LNCaP clone FGC (cell line): ENCODE measurements around the gene MBLAC1.

Source experiments
- DNase-seq: peaks from one replicate; pipeline ENCODE4 v3.0.0-alpha.2; 2011; ENCODE audit warnings: low read depth
- H3K4me3 ChIP-seq: 2 replicates; pipeline ENCODE4 v1.5.1; 2011; ENCODE audit warnings: mild to moderate bottlenecking, low read depth, low read length, control low read depth
- TF ChIP-seq, protein P1 (sequence below): IDR thresholded peaks from 2 replicates; pipeline ENCODE4 v1.5.1; 2012; ENCODE audit warnings: mild to moderate bottlenecking; ENCODE audit not compliant: control insufficient read depth, insufficient read depth; ENCODE audit errors: extremely low read depth

The MBLAC1 gene

DNA sequence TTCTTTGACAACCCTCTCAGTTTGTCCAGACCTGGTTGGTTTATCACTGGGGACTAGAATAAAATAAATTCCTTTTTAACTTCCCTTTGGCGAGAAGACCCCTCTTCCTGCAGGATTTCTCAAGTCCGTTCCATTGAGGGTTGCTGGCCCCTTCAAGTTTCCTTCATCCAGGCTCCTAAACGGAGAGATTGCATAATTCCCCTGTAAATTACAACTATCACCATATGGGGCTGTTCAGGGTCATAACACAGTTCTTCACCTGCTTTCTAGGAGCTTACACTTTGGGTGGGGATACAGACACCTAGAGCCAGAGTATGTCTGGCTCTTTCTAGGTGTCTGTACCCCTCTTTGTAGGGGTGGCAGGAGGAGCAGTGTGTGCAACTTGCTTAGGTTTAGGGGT is 41.3 kb upstream of the MBLAC1 start:
- TF ChIP-seq, protein P1, sequence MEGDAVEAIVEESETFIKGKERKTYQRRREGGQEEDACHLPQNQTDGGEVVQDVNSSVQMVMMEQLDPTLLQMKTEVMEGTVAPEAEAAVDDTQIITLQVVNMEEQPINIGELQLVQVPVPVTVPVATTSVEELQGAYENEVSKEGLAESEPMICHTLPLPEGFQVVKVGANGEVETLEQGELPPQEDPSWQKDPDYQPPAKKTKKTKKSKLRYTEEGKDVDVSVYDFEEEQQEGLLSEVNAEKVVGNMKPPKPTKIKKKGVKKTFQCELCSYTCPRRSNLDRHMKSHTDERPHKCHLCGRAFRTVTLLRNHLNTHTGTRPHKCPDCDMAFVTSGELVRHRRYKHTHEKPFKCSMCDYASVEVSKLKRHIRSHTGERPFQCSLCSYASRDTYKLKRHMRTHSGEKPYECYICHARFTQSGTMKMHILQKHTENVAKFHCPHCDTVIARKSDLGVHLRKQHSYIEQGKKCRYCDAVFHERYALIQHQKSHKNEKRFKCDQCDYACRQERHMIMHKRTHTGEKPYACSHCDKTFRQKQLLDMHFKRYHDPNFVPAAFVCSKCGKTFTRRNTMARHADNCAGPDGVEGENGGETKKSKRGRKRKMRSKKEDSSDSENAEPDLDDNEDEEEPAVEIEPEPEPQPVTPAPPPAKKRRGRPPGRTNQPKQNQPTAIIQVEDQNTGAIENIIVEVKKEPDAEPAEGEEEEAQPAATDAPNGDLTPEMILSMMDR = no peak
- no peak overlapping the region for H3K4me3 ChIP-seq
- DNase-seq = no peak

DNA sequence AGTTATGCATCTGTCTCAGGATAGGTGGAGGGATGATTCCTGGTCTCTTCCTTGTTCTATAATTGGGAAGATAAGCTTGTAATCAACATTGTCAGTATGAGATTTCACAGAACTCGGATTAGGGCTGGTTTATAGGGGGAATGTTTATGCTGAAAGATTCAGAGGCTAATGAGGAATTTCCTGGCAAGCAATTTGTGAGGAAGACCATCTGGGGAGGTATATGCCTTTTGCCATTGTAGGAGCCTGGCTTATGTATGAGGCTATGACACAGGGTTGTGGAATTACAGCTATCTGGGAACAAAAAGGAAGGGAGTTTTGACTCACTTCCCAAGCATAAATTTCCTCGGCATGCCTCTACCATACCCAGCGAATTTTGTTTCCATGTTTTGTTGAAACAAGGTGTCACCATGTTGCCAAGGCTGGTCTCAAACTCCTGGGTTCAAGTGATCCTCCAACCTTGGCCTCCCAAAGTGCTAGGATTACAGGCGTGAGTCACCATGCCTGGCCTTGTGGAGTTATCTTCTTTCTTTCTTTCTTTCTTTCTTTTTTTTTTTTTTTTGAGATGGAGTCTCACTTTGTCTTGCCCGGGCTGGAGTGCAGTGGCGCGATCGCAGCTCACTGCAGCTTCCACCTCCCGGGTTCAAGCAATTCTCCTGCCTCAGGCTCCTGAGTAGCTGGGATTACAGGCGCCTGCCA is 39.6 kb upstream of the MBLAC1 start:
- TF ChIP-seq, protein P1 = no peak
- DNase-seq = no peak

DNA sequence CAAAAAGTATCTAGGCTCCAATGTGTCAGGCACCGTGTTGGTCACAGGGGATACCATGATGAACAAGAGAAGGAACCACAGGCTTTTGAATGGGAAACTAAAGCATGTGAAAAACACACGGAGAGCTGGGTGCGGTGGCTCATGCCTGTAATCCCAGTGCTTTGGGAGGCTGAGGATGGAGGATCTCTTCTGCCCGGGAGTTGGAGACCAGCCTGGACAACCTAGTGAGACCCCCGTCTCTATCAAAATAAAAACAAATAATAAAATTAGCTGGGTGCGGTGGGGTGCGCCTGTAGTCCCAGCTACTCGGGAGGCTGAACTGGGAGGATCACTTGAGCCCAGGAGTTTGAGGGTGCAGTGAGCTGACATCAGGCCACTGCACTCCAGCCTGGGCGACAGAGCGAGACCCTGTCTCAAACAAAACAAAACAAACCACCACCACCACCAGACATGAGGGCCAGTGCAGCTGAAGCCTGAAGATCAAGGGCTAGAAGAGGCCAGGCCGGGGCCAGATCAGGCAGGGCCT is 38.6 kb upstream of the MBLAC1 start:
- TF ChIP-seq, protein P1 = no peak
- DNase-seq = no peak
- H3K4me3 ChIP-seq = peak overlapping the region; percentile 63

More for the DNA sequence above, 39.6 kb upstream of the MBLAC1 start:
- H3K4me3 ChIP-seq = no peak overlapping the region

DNA sequence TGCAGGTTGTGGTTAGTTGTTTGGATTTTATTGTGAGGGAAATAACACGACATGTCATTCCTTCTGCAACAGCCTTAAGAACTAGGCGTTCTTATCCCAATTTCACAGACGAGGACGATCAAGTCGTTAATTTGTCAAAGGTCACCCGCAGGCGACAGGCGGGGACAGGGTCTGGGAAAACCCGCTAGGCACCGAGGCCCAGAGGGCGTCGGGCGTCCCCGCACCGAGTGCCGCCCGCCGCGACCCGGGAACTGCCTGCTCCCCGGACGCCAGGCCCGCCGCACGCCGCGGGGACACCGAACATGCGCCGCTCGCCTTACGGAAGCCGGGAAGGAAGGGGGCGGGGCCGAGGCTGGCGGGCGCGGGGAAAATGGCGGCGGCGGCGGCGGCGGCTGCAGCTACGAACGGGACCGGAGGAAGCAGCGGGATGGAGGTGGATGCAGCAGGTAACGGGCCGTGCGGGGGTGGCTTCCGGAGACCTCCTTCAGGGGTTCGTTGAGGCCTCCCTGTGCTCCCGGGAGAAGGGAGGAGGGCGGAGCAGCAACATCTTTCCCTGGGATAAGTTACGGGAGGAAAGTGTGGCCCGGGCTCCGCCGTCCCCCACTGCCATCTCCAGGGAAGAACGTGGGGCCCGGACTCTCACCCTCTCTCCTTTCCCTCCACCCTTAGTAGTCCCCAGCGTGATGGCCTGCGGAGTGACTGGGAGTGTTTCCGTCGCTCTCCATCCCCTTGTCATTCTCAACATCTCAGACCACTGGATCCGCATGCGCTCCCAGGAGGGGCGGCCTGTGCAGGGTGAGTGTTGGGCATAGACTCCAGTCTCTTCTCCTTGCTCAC is 37.9 kb upstream of the MBLAC1 start, which contains the start of gene COPS6:
TSS of gene COPS6 (plus strand) at position 349 of the 837 bp plus-strand sequence. CDS start at position 371, 22 bp downstream.
- H3K4me3 ChIP-seq = peak within 1 kb of the TSS; percentile 63
- TF ChIP-seq, protein P1 = no peak
- DNase-seq = no peak

DNA sequence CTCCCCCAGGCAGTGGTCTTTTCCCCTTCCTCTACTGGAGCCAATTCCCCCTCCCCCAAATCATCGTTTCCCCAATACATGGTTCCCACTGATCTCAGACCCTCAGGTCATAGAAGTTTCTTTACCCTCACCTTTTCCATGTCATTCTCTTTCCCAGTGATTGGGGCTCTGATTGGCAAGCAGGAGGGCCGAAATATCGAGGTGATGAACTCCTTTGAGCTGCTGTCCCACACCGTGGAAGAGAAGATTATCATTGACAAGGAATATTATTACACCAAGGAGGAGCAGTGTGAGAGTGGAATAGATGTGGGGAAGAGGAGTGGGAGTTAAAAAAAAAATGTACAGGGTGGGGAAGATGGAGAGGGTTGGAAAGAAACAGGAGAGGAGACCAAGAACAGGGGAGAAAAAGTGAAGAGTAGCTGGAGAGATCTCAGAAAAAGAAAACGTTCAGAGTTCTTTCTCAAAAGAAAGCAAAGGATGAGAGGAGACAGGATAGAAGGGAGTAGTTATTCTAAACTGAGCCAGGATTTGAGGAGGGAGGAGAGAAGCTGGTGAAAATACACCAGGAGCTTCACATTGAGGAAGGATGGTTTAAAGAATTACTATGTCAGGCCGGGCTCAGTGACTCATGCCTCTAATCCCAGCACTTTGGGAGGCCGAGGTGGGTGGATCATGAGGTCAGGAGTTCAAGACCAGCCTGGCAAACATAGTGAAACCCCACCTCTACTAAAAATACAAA is 37.1 kb upstream of the MBLAC1 start:
- TF ChIP-seq, protein P1 = no peak
- peak overlapping the region; percentile 63 for H3K4me3 ChIP-seq
- no peak for DNase-seq

DNA sequence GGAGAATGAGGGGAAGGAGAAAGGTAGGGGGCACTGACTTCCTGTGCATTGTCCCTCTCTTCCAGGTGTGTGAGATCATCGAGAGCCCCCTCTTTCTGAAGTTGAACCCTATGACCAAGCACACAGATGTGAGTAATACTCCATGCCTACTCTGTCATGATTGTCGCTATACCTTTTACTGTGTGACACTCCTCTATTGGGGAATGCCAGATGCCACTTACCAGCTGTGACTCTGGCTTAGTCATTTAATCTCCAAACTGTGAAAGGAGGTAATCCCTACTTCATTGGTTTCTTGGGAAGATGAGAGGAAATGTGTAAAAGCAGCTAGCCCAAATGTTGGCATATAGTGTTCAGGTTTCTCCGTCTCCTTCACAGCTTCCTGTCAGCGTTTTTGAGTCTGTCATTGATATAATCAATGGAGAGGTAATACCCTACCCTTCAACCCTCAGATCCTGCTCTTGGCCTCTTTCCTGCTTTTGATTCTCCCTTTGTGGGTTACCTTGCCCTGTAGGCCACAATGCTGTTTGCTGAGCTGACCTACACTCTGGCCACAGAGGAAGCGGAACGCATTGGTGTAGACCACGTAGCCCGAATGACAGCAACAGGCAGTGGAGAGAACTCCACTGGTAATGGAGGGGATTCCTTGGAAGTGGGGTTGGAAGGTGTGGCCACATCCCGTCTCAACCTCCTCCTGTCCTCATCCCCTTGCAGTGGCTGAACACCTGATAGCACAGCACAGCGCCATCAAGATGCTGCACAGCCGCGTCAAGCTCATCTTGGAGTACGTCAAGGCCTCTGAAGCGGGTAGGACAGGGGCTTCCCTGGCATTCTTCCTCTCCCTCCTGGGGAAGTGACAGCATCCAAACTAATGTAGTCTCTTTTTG is 36.0 kb upstream of the MBLAC1 start:
- TF ChIP-seq, protein P1 = no peak
- no peak for DNase-seq
- H3K4me3 ChIP-seq = no peak overlapping the region
